ENCODE data around the gene ANGPTL8. TPM values are rescaled to one million over a fixed set of nuclear protein-coding genes. Genes with fewer than 3 reads are reported as not detected.

The ANGPTL8 gene
- total RNA-seq, 2 experiments from 2014 or later: not detected

DNA sequence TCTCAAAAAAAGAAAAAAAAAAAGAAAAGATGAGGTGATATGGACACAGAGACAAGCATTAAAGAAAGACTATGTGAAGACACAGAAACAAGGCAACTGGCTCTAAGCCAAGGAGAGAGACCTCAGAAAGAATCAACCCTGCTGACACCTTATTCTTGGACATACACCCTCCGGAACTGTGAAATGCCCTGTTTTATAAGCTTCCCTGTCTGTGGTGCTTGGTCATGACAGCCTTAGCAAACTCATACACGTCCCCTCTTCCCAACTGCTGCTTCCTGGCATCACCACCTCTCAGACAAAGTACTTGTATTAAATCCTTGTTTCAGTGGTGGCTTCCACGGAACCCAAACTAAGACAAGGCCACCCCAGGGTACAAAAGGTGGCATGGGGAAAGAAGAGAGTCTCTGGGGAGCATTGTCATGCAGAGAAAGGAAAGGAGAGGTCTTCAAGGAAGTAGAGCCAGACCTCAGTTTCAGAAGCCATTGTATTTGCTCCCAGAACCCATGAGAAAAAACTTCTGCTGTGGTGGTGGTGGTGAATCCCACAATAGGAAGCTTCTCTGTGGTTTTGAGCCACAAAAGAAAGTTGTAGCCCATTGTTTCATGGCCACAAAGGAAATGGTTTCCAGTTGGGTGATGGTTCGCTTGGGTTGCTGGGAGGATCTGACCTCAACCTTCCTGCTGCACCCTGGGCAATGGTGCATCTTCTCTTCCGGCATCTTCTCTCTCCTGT is 40.3 kb downstream of the ANGPTL8 start:
- H3K27me3 Mint-ChIP-seq: peaks cover 58% of the 10 kb centered on the region
- Histone ChIP-seq H3K4me1 (ENCODE audit: insufficient read depth, low read length) (peaks cover 22% of the 10 kb centered on the region), H3K27me3 (ENCODE audit: control insufficient read depth in 1 of 2, insufficient read depth in 2 of 2, low read length in 2 of 2) (peaks cover 25 to 26% of the 10 kb centered on the region in 2 experiments), H3K27ac (ENCODE audit: low read depth in 1 of 2, low read length in 2 of 2) (no peak overlapping the region), H3K9me3 (ENCODE audit: control insufficient read depth in 1 of 2, insufficient read depth in 1 of 2, low read length in 2 of 2) (peaks cover 21 to 47% of the 10 kb centered on the region in 2 experiments), H3K4me3 (ENCODE audit: low read length) (no peak overlapping the region), H3K36me3 (ENCODE audit: insufficient read depth, low read length) (no peaks in the 10 kb centered on the region)
- TF ChIP-seq, protein P1, sequence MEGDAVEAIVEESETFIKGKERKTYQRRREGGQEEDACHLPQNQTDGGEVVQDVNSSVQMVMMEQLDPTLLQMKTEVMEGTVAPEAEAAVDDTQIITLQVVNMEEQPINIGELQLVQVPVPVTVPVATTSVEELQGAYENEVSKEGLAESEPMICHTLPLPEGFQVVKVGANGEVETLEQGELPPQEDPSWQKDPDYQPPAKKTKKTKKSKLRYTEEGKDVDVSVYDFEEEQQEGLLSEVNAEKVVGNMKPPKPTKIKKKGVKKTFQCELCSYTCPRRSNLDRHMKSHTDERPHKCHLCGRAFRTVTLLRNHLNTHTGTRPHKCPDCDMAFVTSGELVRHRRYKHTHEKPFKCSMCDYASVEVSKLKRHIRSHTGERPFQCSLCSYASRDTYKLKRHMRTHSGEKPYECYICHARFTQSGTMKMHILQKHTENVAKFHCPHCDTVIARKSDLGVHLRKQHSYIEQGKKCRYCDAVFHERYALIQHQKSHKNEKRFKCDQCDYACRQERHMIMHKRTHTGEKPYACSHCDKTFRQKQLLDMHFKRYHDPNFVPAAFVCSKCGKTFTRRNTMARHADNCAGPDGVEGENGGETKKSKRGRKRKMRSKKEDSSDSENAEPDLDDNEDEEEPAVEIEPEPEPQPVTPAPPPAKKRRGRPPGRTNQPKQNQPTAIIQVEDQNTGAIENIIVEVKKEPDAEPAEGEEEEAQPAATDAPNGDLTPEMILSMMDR (IDR thresholded peaks at IDR 0.05): no peak
- peak overlapping the region; percentile 35 for H3K4me3 Mint-ChIP-seq
- H3K4me1 Mint-ChIP-seq (ENCODE audit: low read depth): peaks cover 15% of the 10 kb centered on the region
- ChIA-PET CTCF (no interaction called here), POLR2A (interaction anchor here (0.6 kb wide), 1 partner anchor 529 kb away, joined by 3 read pairs; no protein-coding TSS in a partner anchor)
- H3K36me3 Mint-ChIP-seq (ENCODE audit: low read depth): no peaks in the 10 kb centered on the region
- ATAC-seq (ENCODE audit: poor library complexity): peak; percentile 91
- H3K27ac Mint-ChIP-seq: peak overlapping the region; percentile 24
- DNase-seq: peak in 12 of 14 experiments; percentile 7 to 84 (median 34)
- intact Hi-C loops (cut with DNase I, micrococcal nuclease): no loop called here
- H3K9me3 Mint-ChIP-seq: no peaks in the 10 kb centered on the region

- Histone ChIP-seq H3K4me3 (ENCODE audit: low read length) (no peak overlapping the region), H3K9me3 (ENCODE audit: control insufficient read depth in 1 of 2, insufficient read depth in 1 of 2, low read length in 2 of 2) (peaks cover 21 to 46% of the 10 kb centered on the region in 2 experiments), H3K27ac (ENCODE audit: low read depth in 1 of 2, low read length in 2 of 2) (no peak overlapping the region), H3K4me1 (ENCODE audit: insufficient read depth, low read length) (peaks cover 22% of the 10 kb centered on the region), H3K27me3 (ENCODE audit: control insufficient read depth in 1 of 2, insufficient read depth in 2 of 2, low read length in 2 of 2) (peaks cover 18 to 23% of the 10 kb centered on the region in 2 experiments), H3K36me3 (ENCODE audit: insufficient read depth, low read length) (no peaks in the 10 kb centered on the region)
- H3K9me3 Mint-ChIP-seq: no peaks in the 10 kb centered on the region
- no peak overlapping the region for H3K4me3 Mint-ChIP-seq
- CTCF ChIA-PET: no interaction called here
- no peaks in the 10 kb centered on the region for H3K36me3 Mint-ChIP-seq (ENCODE audit: low read depth)
- intact Hi-C loops (cut with DNase I, micrococcal nuclease): no loop called here
- H3K4me1 Mint-ChIP-seq (ENCODE audit: low read depth): peaks cover 15% of the 10 kb centered on the region
- no peak overlapping the region for H3K27ac Mint-ChIP-seq
- no peak for ATAC-seq (ENCODE audit: poor library complexity)
- H3K27me3 Mint-ChIP-seq: peaks cover 57% of the 10 kb centered on the region
- TF ChIP-seq, protein P1 (IDR thresholded peaks at IDR 0.05): no peak
- POLR2A ChIA-PET: no interaction called here
- no peak for DNase-seq
Observed at GRCh38 chr19:11281356-11282049, 42.1 kb downstream of the ANGPTL8 start.

GRCh38 chr19:11284515-11284914 is 45.1 kb downstream of the ANGPTL8 start:
- ATAC-seq (ENCODE audit: poor library complexity): no peak
- H3K4me3 Mint-ChIP-seq: no peak overlapping the region
- Histone ChIP-seq H3K4me3 (ENCODE audit: low read length) (no peak overlapping the region), H3K27ac (ENCODE audit: low read depth in 1 of 2, low read length in 2 of 2) (no peak overlapping the region), H3K36me3 (ENCODE audit: insufficient read depth, low read length) (no peaks in the 10 kb centered on the region), H3K4me1 (ENCODE audit: insufficient read depth, low read length) (peaks cover 13% of the 10 kb centered on the region), H3K9me3 (ENCODE audit: control insufficient read depth in 1 of 2, insufficient read depth in 1 of 2, low read length in 2 of 2) (peaks cover 4 to 16% of the 10 kb centered on the region in 2 experiments), H3K27me3 (ENCODE audit: control insufficient read depth in 1 of 2, insufficient read depth in 2 of 2, low read length in 2 of 2) (peaks cover 22 to 25% of the 10 kb centered on the region in 2 experiments)
- POLR2A ChIA-PET: no interaction called here
- TF ChIP-seq, protein P1 (IDR thresholded peaks at IDR 0.05): no peak
- H3K36me3 Mint-ChIP-seq (ENCODE audit: low read depth): no peaks in the 10 kb centered on the region
- H3K4me1 Mint-ChIP-seq (ENCODE audit: low read depth): peaks cover 12% of the 10 kb centered on the region
- intact Hi-C loops (cut with DNase I, micrococcal nuclease): no loop called here
- no peak overlapping the region for H3K27ac Mint-ChIP-seq
- H3K9me3 Mint-ChIP-seq: no peaks in the 10 kb centered on the region
- peaks cover 58% of the 10 kb centered on the region for H3K27me3 Mint-ChIP-seq
- DNase-seq: no peak
- CTCF ChIA-PET: no interaction called here

Data from CD4-positive, alpha-beta T cell (primary cell).